K562 (cell line): ENCODE data around the gene PLXNA2. TPM values are rescaled to one million over a fixed set of nuclear protein-coding genes. Genes with fewer than 3 reads are reported as not detected.

Experiments
- DEAF1 ChIP-seq: fragments of 450-650 bp; formaldehyde crosslinking; IDR thresholded peaks from 2 replicates; pipeline ENCODE4 v1.4.0; 2020; ENCODE audit warnings: mild to moderate bottlenecking, moderate library complexity
- FOXM1 ChIP-seq, 2 experiments: fragments of 450-650 bp in 1 of 2; sonication (generic) in 1 of 2; formaldehyde crosslinking in 1 of 2; IDR thresholded peaks; 2 replicates each; pipeline versions ENCODE4 v1.6.1 to v1.9.0; 2017 to 2022; ENCODE audit warnings: low read depth in 2 of 2, mild to moderate bottlenecking in 2 of 2, missing genetic modification reagents in 1 of 2, moderate library complexity in 1 of 2
- ILK ChIP-seq: fragments of 450-650 bp; IDR thresholded peaks from 2 replicates; pipeline ENCODE4 v1.6.1; 2016; ENCODE audit warnings: missing genetic modification characterization, low read depth, mild to moderate bottlenecking, missing compliant biosample characterization, moderate library complexity, borderline replicate concordance
- MED1 ChIP-seq: sonication (generic); formaldehyde crosslinking; IDR thresholded peaks from 2 replicates; pipeline ENCODE4 v1.8.1; 2023; ENCODE audit warnings: missing genetic modification reagents, borderline replicate concordance
- NFYB ChIP-seq: IDR thresholded peaks from 2 replicates; pipeline ENCODE4 v1.6.1; 2011; ENCODE audit warnings: mild to moderate bottlenecking, moderate library complexity; ENCODE audit not compliant: insufficient read length; ENCODE audit errors: extremely low read depth
- RB1 ChIP-seq: fragments of 450-650 bp; IDR thresholded peaks from 2 replicates; pipeline ENCODE4 v1.6.1; 2017; ENCODE audit warnings: low read depth, mild to moderate bottlenecking
- REST ChIP-seq, 2 experiments: fragments of 450-650 bp; formaldehyde crosslinking in 1 of 2; IDR thresholded peaks; 2 replicates each; pipeline versions ENCODE4 v1.4.0 to v1.6.1; 2014 to 2020; ENCODE audit warnings: mild to moderate bottlenecking in 2 of 2, borderline replicate concordance in 1 of 2, low read depth in 1 of 2
- THAP12 ChIP-seq: fragments of 250-450 bp; sonication (Bioruptor Pico); IDR thresholded peaks from 2 replicates; pipeline ENCODE4 v1.9.0; 2021; ENCODE audit warnings: mild to moderate bottlenecking, inconsistent platforms
- YY1 ChIP-seq, 3 experiments: IDR thresholded peaks; 2 replicates each; pipeline ENCODE4 v1.6.1; 2011; ENCODE audit warnings: low read length in 2 of 3, mild to moderate bottlenecking in 2 of 3, moderate library complexity in 2 of 3, borderline replicate concordance in 1 of 3, control low read depth in 1 of 3, low read depth in 1 of 3; ENCODE audit not compliant: insufficient read depth in 3 of 3, insufficient replicate concordance in 2 of 3, control insufficient read depth in 1 of 3, insufficient read length in 1 of 3; ENCODE audit errors: extremely low read depth in 1 of 3
- ZBED1 ChIP-seq: IDR thresholded peaks from 2 replicates; pipeline ENCODE4 v1.6.1; 2014
- ZNF408 ChIP-seq: fragments of 250-450 bp; sonication (Bioruptor Pico); IDR thresholded peaks from 2 replicates; pipeline ENCODE4 v1.4.0; 2020; ENCODE audit warnings: low read depth, mild to moderate bottlenecking, moderate library complexity
- polyA plus RNA-seq, 8 experiments: library from polyadenylated mRNA; depleted of rRNA in 4 of 8; stranded (reverse) in 5 of 8; unstranded in 3 of 8; fragments of >200 nt; fragmentation: Nextera tagmentation in 2 of 8; fragmentation: Illumina TruSeq in 1 of 8; extraction: Ambion mirVana in 2 of 8; extraction: Trizol in 1 of 8; gene quantifications; 2 replicates each; pipeline versions ENCODE4 v1.2.1 to v1.2.3, GENCODE V29; 2011 to 2014; ENCODE audit warnings: inconsistent platforms in 1 of 8, missing spikeins in 1 of 8
- total RNA-seq, 7 experiments: library from RNA; depleted of rRNA in 6 of 7; stranded (reverse); fragments of >200 nt in 6 of 7; fragmentation: Illumina TruSeq in 2 of 7; extraction: Trizol in 2 of 7; gene quantifications; 2 replicates each; pipeline versions ENCODE4 v1.2.1 to v1.2.3, GENCODE V29; 2011 to 2021; ENCODE audit warnings: low replicate concordance in 1 of 7

PLXNA2 gene
- total and polyA plus RNA-seq, 9 of the 15 experiments (the other 6 are each of a cell fraction or from before 2014, with no cell fraction given), result 0.01 to 1.3 (median 0.32) TPM

GRCh38 chr1:208242941-208243526, 1.1 kb downstream of the PLXNA2 start (continued):
- TF ChIP-seq REST (IDR thresholded peaks at IDR 0.05; ENCODE audit: borderline replicate concordance), result peak; percentile 66
- no peak for TF ChIP-seq REST (CRISPR knock-in tag; IDR thresholded peaks at IDR 0.05; ENCODE audit: low read depth)
- 0 out of 2 replicates have a peak, but pooled peaks have one; percentile 29 for TF ChIP-seq THAP12 (CRISPR knock-in tag)
- no peak for TF ChIP-seq ZBED1
- TF ChIP-seq FOXM1 (IDR thresholded peaks at IDR 0.05; ENCODE audit: low read depth), result no peak
- no peak for TF ChIP-seq FOXM1 (CRISPR knock-in tag; IDR thresholded peaks at IDR 0.05; ENCODE audit: low read depth)
- no peak for TF ChIP-seq NFYB
- TF ChIP-seq YY1 (IDR thresholded peaks at IDR 0.05; ENCODE audit: borderline replicate concordance in 1 of 3, control insufficient read depth in 1 of 3, extremely low read depth in 1 of 3, insufficient read depth in 3 of 3, insufficient read length in 1 of 3, insufficient replicate concordance in 2 of 3, low read depth in 1 of 3, low read length in 2 of 3), result peak in 1 of 3 experiments; percentile 6
- TF ChIP-seq MED1 (CRISPR knock-in tag), result no peak
- TF ChIP-seq ZNF408 (CRISPR knock-in tag), result no peak
- no peak for TF ChIP-seq ILK (tag)
- TF ChIP-seq DEAF1 (CRISPR knock-in tag), result 0 out of 2 replicates have a peak, but pooled peaks have one; percentile 21
- TF ChIP-seq RB1, result peak; percentile 82; the same call in 1 of the 2 replicates
